Pancreas (tissue), 10 donors: ENCODE measurements around the gene TIMM22. TPM values are rescaled to one million over a fixed set of nuclear protein-coding genes. Genes with fewer than 3 reads are reported as not detected.
"Not testable (repeated sequence)": the region's sequence is repeated elsewhere in the genome, so short reads cannot be mapped to it uniquely, and the experiment has no call there.

ENCODE experiments used
- ATAC-seq, 4 donors: fragments of 200-7000 bp; cut with Tn5 transposase; one replicate each; pipeline versions ENCODE4 v1.8.0 to v1.9.1; 2020; ENCODE audit warnings: mild to moderate bottlenecking in 4 of 4, moderate library complexity in 4 of 4
- DNase-seq, 6 donors: peaks; one replicate each; pipeline ENCODE4 v3.0.0-alpha.2; 2020
- FAIRE-seq: peaks from 2 replicates; lab custom pipeline; 2012; peaks lifted over from hg19 to GRCh38; lab: Jason Lieb, UNC
- H3K27ac ChIP-seq, 4 donors: fragments of 200-600 bp; sonication (generic); 1 replicate in 3 of 4; 2 replicates in 1 of 4; pipeline versions ENCODE4 v1.5.0 to v1.8.0; 2020
- H3K27me3 ChIP-seq, 4 donors: fragments of 200-600 bp; one replicate each; pipeline ENCODE4 v1.8.0; 2021
- H3K36me3 ChIP-seq, 3 donors: fragments of 200-600 bp; sonication (generic) in 1 of 3; one replicate each; pipeline versions ENCODE4 v1.5.0 to v1.8.0; 2020 to 2021
- H3K4me1 ChIP-seq, 3 donors: fragments of 200-600 bp; one replicate each; pipeline ENCODE4 v1.8.0; 2021
- H3K4me3 ChIP-seq, 4 donors: fragments of 200-600 bp; sonication (generic) in 2 of 4; one replicate each; pipeline versions ENCODE4 v1.5.0 to v1.8.0; 2020 to 2021
- H3K9me3 ChIP-seq, 4 donors: fragments of 200-600 bp; one replicate each; pipeline ENCODE4 v1.8.0; 2021
- WGBS, 2 donors: extraction: QIAGEN DNeasy Blood & Tissue Kit; methylation state at CpG; one replicate each; pipeline ENCODE4 v1.1.7; 2013; 5-methylcytosine and 5-hydroxymethylcytosine counted together
- intact Hi-C, 3 donors: fragments of 100-400 bp; cut with DNase I; formaldehyde crosslinking; loops; one replicate each; pipeline versions ENCODE4 v1.11.1 to v1.14.2; 2022
- polyA plus RNA-seq, 2 donors: library from polyadenylated mRNA; stranded (reverse); fragments of 200-250 nt; gene quantifications; one replicate each; pipeline ENCODE4 v1.2.3, GENCODE V29; 2013
- total RNA-seq, 6 donors: library from RNA; stranded (reverse); fragmentation: NEBNext Ultra II Directional in 4 of 6; extraction: Animal tissue kit (Norgen Biotek cat#: 25700) in 4 of 6; gene quantifications; one replicate each; pipeline versions ENCODE4 v1.2.1 to v1.2.4, GENCODE V29; 2021 to 2023
- TF ChIP-seq, protein P1 (sequence below), 4 donors: fragments of 200-600 bp; sonication (generic) in 3 of 4; IDR thresholded peaks; one replicate each; pipeline versions ENCODE4 v1.5.0 to v1.8.0; 2021; ENCODE audit warnings: antibody characterized with exemption in 4 of 4
- donor health status: healthy with polysubstance abuse.
- donor health status: DM: no; HTN: no; CAD: no; lungs with moderate emphysema.
- donor health status: DM: no; HTN: no; CAD: no.
- donor health status: control.
- donor health status: control.
- donor health status: Bipolar disorder and iron deficiency.
- donor health status: DM: yes; HTN: yes; CAD: no.
- donor health status: DM: no; HTN: no; CAD: no.
- donor health status: DM: no; HTN: no; CAD: no.
- donor health status: DM: yes; HTN: yes; CAD: no.

The TIMM22 gene
- total and polyA plus RNA-seq, 8 donors, result 3.1 to 6.5 (median 4.6) TPM

DNA sequence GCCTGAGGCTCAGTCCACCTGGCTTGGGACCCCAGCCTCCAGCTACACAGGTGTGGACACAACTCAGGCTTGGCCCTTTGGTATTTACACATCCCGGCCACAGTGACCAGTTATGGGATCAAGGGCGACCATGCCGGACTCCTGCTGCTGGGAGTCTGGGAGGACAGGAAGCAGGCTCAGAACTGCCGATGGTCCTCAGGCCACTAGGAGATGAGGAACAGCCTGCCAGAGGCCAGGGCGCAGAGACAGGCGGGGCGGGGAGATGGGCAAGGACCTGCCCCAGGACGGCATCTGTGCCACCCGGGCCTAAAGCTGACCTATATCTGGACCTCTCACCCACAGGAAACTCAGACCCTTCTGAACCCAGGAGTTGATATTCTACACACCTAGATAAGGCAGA lies 29.8 kb upstream of the TIMM22 start:
- DNase-seq (no peak), FAIRE-seq (no peak), ATAC-seq (no peak)
- 97% methylated on average over 9 of the region's 9 CpGs for WGBS, 2 donors
- H3K27me3 ChIP-seq, result no peaks in the 10 kb centered on the region
- H3K27ac ChIP-seq, result no peak overlapping the region
- no peaks in the 10 kb centered on the region for H3K9me3 ChIP-seq
- peaks cover 0 to 5% (median 0%) of the 10 kb centered on the region in 3 donors for H3K4me1 ChIP-seq
- intact Hi-C loops, result no loop called here
- H3K4me3 ChIP-seq, result no peak overlapping the region
- no peaks in the 10 kb centered on the region for H3K36me3 ChIP-seq
- TF ChIP-seq, protein P1, sequence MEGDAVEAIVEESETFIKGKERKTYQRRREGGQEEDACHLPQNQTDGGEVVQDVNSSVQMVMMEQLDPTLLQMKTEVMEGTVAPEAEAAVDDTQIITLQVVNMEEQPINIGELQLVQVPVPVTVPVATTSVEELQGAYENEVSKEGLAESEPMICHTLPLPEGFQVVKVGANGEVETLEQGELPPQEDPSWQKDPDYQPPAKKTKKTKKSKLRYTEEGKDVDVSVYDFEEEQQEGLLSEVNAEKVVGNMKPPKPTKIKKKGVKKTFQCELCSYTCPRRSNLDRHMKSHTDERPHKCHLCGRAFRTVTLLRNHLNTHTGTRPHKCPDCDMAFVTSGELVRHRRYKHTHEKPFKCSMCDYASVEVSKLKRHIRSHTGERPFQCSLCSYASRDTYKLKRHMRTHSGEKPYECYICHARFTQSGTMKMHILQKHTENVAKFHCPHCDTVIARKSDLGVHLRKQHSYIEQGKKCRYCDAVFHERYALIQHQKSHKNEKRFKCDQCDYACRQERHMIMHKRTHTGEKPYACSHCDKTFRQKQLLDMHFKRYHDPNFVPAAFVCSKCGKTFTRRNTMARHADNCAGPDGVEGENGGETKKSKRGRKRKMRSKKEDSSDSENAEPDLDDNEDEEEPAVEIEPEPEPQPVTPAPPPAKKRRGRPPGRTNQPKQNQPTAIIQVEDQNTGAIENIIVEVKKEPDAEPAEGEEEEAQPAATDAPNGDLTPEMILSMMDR (IDR thresholded peaks at IDR 0.05), result no peak

DNA sequence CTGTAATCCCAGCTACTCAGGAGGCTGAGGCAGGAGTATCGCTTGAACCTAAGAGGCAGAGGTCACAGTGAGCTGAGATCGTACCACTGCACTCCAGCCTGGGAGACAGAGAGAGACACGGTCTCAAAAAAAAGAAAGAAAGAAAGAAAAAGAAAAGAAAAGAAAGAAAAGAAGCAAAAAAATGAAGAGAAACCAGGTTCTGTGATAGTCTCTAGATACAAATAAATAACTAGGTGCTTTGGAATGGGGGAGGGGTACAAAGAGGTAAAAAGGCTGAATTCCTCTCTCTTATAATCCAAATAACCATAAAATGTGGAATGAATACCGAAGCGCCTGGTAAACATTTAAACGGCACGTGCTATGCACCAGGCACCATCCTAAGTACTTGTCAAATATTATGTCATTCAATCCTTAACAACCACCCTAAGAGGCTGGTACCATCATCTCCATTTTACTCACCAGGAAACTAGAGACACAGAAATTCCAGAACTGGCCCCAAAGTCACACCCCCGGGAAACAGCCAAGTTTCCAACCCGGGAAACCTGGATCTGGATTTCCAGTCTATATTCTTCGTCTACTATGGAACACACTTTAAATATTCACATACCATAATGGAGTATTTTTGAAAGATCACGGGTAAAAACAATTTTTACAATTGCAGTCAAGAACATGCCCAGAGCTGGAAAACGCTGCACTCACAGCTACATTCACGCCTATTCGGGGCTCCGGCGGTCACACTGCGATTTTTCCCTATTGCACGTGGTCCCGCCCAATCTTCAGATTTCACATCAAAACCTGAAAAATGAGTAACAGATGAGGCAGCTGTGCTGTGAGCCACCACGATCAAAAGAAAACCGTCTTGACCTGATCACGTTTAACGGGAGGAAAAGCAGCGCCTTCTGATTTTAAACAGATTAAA lies 27.9 kb upstream of the TIMM22 start:
- FAIRE-seq, result no peak
- no peaks in the 10 kb centered on the region for H3K36me3 ChIP-seq
- WGBS, 2 donors, result 79 to 88% methylated on average over 24 of the region's 24 CpGs
- peak in 1 of 6 donors; percentile 1 for DNase-seq
- H3K4me3 ChIP-seq, result no peak overlapping the region
- intact Hi-C loops, result no loop called here
- H3K27ac ChIP-seq, result no peak overlapping the region
- TF ChIP-seq, protein P1 (IDR thresholded peaks at IDR 0.05), result no peak
- H3K27me3 ChIP-seq, result no peaks in the 10 kb centered on the region
- H3K9me3 ChIP-seq, result no peaks in the 10 kb centered on the region
- H3K4me1 ChIP-seq, result peaks cover 0 to 5% (median 0%) of the 10 kb centered on the region in 3 donors
- no peak for ATAC-seq

DNA sequence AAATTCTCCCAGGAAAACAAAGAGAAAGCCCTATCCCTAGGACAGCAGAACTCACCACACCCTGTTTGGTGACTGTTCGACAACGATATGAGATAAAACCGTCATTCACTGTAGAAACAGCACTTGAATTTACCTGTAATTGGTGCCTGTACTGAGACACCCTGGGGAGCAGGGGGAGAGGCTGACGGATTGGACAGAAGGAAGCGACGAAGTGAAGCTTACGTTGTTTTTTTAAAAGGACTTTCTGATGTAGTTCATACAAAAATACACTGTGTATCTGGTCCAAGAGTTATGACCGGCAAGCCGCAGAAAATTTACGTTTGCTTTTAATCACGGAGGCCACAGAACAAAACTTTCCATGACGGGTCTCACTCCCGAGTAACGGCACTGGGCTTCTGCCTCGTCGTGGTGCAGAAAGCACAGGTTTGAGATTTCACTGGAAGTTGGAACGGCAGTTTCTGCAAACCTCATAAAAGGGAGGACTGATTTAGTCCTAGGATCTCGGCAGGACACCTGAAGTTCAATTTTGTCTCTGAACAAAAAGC lies 27.0 kb upstream of the TIMM22 start:
- peak in 2 of 4 donors; percentile 32 to 36 for ATAC-seq
- 64 to 68% methylated on average over 18 of the region's 18 CpGs for WGBS, 2 donors

DNA sequence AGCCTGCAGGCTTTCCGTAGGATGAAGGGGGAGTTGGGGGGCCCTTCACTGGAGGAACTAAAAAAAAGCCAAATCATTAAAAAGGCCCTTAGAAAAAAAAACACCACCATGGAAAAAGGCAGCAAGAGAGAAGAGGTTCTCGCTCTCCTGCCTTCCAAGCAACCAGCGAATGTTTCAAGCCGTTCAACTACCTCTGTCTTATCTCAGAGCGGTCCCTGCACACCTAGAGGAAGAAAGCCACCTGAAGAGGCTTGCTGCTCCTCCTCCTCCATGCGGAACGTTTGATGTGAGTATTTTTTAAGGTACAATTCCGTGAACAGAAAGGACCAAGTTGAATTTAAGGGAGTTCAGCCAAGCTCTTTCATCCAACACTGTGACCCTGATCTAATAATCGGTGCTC lies 26.6 kb upstream of the TIMM22 start:
- ATAC-seq (peak in 2 of 4 donors; percentile 39 to 53), DNase-seq (no peak), FAIRE-seq (no peak)
- TF ChIP-seq, protein P1 (IDR thresholded peaks at IDR 0.05), result no peak
- intact Hi-C loops, result no loop called here
- Histone ChIP-seq H3K4me3 (no peak overlapping the region), H3K4me1 (peaks cover 0 to 10% (median 0%) of the 10 kb centered on the region in 3 donors), H3K9me3 (no peaks in the 10 kb centered on the region), H3K36me3 (no peaks in the 10 kb centered on the region), H3K27me3 (no peaks in the 10 kb centered on the region), H3K27ac (no peak overlapping the region)
- 69 to 73% methylated on average over 9 of the region's 9 CpGs for WGBS, 2 donors

More for the DNA sequence above, 27.0 kb upstream of the TIMM22 start:
- Histone ChIP-seq H3K27ac (no peak overlapping the region), H3K4me3 (no peak overlapping the region), H3K36me3 (no peaks in the 10 kb centered on the region), H3K9me3 (no peaks in the 10 kb centered on the region), H3K27me3 (no peaks in the 10 kb centered on the region), H3K4me1 (peaks cover 0 to 5% (median 0%) of the 10 kb centered on the region in 3 donors)
- peak in 1 of 6 donors; percentile 1 for DNase-seq
- TF ChIP-seq, protein P1 (IDR thresholded peaks at IDR 0.05), result no peak
- FAIRE-seq, result no peak
- intact Hi-C loops, result no loop called here

DNA sequence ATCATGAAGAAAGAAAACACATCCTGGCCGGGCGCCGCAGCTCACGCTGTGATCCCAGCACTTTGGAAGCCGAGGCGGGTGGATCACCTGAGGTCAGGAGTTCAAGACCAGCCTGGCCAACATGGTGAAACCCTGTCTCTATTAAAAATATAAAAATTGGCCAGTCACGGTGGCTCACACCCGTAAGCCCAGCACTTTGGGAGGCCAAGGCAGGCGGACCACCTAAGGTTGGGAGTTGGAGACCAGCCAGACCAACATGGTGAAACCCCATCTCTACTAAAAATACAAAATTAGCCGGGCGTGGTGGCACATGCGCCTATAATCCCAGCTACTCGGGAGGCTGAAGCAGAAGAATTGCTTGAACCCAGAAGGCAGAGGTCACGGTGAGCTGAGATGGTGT lies 25.1 kb upstream of the TIMM22 start:
- H3K27ac ChIP-seq, FAIRE-seq, H3K9me3 ChIP-seq, H3K4me3 ChIP-seq, intact Hi-C loops, H3K36me3 ChIP-seq, ATAC-seq, H3K27me3 ChIP-seq: not testable (repeated sequence)
- peak in 1 of 6 donors; percentile 4 for DNase-seq
- H3K4me1 ChIP-seq, result peaks cover 0 to 21% (median 0%) of the 10 kb centered on the region in 3 donors
- WGBS, 2 donors, result 95% methylated on average over 14 of the region's 14 CpGs
